ENCODE results near the gene TMIE.

Gene TMIE

DNA sequence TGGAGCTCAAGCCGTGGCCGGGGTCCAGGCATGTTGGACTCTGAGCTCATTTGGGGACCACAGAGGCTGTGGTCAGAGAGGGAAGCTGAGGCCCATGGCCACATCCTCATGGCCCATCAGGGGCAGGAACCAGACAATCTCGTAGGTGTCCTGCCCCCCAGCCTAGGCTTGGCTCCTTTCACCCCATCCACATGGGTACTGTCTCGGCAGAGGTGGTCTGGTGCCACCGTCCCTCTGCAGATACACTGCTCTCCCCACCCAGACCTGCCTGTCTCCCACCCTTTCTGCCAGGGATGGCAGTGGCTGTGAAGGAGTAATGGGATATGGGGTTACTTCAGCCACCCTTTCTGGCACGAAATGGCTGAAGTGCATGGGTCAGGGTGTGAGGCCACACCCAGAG is 8.5 kb downstream of the TMIE start:
- TF ChIP-seq, protein P1, sequence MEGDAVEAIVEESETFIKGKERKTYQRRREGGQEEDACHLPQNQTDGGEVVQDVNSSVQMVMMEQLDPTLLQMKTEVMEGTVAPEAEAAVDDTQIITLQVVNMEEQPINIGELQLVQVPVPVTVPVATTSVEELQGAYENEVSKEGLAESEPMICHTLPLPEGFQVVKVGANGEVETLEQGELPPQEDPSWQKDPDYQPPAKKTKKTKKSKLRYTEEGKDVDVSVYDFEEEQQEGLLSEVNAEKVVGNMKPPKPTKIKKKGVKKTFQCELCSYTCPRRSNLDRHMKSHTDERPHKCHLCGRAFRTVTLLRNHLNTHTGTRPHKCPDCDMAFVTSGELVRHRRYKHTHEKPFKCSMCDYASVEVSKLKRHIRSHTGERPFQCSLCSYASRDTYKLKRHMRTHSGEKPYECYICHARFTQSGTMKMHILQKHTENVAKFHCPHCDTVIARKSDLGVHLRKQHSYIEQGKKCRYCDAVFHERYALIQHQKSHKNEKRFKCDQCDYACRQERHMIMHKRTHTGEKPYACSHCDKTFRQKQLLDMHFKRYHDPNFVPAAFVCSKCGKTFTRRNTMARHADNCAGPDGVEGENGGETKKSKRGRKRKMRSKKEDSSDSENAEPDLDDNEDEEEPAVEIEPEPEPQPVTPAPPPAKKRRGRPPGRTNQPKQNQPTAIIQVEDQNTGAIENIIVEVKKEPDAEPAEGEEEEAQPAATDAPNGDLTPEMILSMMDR (IDR thresholded peaks at IDR 0.05; ENCODE audit: low read depth, low read length, missing control alignments) = no peak
- H3K4me3 ChIP-seq (ENCODE audit: low read depth, low read length) = no peak overlapping the region

DNA sequence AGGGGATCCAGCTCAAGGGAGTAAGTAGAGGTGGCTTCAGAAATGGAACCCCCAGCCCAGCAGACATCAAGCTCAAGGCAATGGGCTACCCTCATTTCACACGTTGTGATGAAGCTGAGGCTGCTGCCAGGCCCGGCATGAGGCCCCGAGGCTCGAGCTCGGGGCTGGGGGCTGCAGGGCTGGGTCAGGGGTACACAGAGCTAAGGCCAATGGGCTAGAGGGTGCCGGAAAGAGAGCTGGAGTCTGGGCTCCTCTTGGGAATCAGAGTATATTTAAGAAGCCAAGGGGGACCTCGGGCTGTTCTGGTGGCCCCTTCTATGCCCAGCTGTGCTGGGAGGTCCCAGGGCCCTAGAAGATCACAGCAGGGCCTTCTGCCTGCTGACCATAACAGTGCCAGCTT is 9.0 kb downstream of the TMIE start:
- TF ChIP-seq, protein P1 (IDR thresholded peaks at IDR 0.05; ENCODE audit: low read depth, low read length, missing control alignments) = no peak
- no peak for DNase-seq (ENCODE audit: low read depth)
- H3K4me3 ChIP-seq (ENCODE audit: low read depth, low read length) = no peak overlapping the region

More for the DNA sequence above, 8.5 kb downstream of the TMIE start:
- DNase-seq (ENCODE audit: low read depth) = no peak

DNA sequence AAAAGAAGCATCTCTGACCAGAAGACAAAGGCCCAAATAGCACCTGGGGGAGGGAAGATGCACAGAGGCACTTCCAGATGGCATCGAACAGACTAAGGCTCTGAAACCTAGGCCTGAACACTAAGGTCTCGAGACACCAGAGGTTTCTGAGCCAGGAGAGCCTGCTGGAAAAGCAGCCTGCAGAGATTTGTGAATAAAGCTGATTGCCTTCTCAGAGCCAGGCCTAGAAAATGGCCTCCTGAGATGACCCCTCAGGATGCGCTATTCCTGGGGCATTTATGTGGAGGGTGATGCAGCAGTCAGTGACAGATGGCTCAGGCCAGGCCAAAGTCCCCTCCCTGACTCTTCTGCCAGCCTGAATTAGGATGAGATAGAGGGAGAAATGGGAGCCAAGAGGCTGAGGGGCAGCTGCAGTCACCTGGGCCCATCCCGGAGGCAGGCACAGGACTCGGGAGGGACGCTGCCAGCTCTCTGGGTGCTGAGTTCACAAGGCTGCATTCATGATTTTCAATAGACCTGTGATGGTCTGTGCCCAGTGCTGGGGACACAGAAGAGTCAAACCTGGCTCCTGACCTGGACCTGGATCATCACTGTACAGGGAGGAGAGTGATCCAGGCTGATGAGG is 9.6 kb downstream of the TMIE start:
- H3K4me3 ChIP-seq (ENCODE audit: low read depth, low read length) = no peak overlapping the region
- no peak for DNase-seq (ENCODE audit: low read depth)
- TF ChIP-seq, protein P1 (IDR thresholded peaks at IDR 0.05; ENCODE audit: low read depth, low read length, missing control alignments) = no peak

DNA sequence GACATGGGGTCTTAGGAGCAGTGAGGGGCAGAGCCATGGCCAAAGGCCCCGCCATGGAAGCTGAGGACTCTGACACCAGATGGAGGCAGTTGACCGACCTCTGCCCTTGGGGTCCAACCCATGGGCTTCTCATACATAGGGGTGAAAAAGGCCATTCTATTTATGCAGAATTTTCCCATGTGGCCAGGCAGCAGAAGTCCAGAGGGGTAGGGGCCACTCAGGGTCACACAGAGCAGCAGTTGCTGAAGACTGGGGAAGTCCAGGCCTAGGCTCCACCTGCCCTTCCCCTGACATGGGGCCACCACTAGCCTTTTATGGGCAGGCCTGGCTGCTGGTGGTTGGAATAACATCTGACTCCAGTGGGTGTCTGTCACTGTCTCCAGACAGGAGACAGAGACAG is 10.1 kb downstream of the TMIE start:
- H3K4me3 ChIP-seq (ENCODE audit: low read depth, low read length) = no peak overlapping the region
- DNase-seq (ENCODE audit: low read depth) = no peak
- TF ChIP-seq, protein P1 (IDR thresholded peaks at IDR 0.05; ENCODE audit: low read depth, low read length, missing control alignments) = no peak

DNA sequence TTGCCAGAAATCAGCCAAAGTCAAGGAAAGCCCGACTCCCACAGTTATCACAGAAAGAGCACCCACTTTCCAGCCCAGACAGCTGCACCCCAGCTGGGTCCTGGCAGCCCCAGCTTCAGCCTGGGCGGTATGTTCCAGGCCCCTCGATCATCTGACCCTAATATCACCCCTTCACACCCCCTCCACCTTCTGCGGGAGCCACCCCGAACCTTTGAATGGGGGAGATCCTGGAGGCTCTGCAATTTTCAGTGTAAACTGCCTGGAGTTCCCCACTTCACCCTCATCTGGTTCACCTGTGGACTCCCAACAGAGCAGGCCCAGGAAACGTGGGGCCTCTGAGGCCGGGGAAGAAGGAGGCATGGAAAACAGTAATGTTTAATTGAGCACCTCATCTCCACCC is 10.6 kb downstream of the TMIE start:
- no peak overlapping the region for H3K4me3 ChIP-seq (ENCODE audit: low read depth, low read length)
- DNase-seq (ENCODE audit: low read depth) = no peak
- TF ChIP-seq, protein P1 (IDR thresholded peaks at IDR 0.05; ENCODE audit: low read depth, low read length, missing control alignments) = no peak

DNA sequence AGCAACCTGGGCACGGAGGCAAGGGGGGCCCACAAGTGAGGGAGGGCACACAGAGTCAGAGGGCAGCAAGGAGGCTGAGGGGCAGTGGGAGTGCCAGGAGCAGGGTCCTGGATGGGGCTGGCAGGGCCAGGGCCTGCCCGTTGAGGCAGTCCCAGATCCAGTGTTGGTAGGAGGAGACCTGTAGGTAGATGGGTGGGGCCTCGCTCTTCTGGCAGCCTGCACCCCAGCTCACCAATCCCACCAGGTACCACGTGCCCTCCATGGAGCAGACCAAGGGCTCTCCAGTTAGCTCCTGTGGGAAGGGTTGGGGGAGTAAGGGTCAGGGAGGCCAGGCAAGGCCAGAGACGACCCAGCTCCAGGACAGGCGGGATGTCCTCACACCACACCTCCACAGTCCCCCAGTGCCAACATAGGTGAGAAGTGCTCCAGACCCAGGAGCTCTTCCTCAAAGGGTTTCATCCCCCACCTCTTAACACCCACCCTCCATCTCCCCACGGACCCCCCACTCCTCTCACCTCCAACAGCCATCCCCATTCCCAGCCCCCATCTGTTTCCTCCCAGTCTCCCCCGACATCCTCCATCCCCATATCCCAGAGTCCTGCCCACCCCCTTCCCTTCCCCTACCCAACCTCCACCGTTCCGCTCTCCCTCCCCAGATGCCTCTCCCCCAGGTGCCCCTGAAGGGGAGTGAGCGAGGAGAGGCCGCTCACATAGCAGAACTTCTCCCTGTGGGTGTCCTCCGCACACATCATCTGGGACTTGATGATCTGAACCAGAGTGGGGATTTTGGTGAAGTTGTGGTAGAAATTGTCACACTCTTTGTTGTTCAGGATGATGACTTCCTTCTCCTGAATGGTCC is 11.2 kb downstream of the TMIE start:
- no peak overlapping the region for H3K4me3 ChIP-seq (ENCODE audit: low read depth, low read length)
- no peak for DNase-seq (ENCODE audit: low read depth)
- TF ChIP-seq, protein P1 (IDR thresholded peaks at IDR 0.05; ENCODE audit: low read depth, low read length, missing control alignments) = no peak
